ENCODE results near the gene MEIS3. TPM values are rescaled to one million over a fixed set of nuclear protein-coding genes. Genes with fewer than 3 reads are reported as not detected.

Gene MEIS3
- polyA plus RNA-seq, 3 donors, result not detected

- Histone ChIP-seq H3K36me3 (replicated peaks in 1 of 2; ENCODE audit: control insufficient read depth in 1 of 2, insufficient read depth in 2 of 2, low read length in 2 of 2) (peaks cover 44 to 61% of the 10 kb centered on the region in 2 donors), H3K79me2 (ENCODE audit: insufficient read depth, low read length) (peaks cover 8% of the 10 kb centered on the region), H4K20me1 (ENCODE audit: insufficient read depth, low read length) (no peaks in the 10 kb centered on the region), H3K4me3 (replicated peaks in 1 of 3; ENCODE audit: low read depth in 2 of 3, low read length in 3 of 3) (peak overlapping the region in 1 of 3 experiments; percentile 34), H3K4me1 (ENCODE audit: control insufficient read depth in 1 of 2, insufficient read depth in 2 of 2, low read length in 2 of 2) (peaks cover 23 to 32% of the 10 kb centered on the region in 2 donors), H3K9ac (ENCODE audit: insufficient read depth, low read length, poor library complexity, severe bottlenecking) (peak overlapping the region; percentile 74), H3K27me3 (ENCODE audit: control insufficient read depth in 2 of 2, insufficient read depth in 2 of 2, low read length in 2 of 2) (no peaks in the 10 kb centered on the region), H3K27ac (ENCODE audit: low read depth in 1 of 2, low read length in 2 of 2) (peak overlapping the region; percentile 98 to 99), H3K4me2 (replicated peaks; ENCODE audit: extremely low read depth, low read length, poor library complexity, severe bottlenecking) (peak overlapping the region; percentile 35), H2AFZ (ENCODE audit: insufficient read depth, low read depth, low read length, poor library complexity, severe bottlenecking) (peak overlapping the region; percentile 15), H3K9me3 (replicated peaks in 1 of 2; ENCODE audit: control insufficient read depth in 1 of 2, insufficient read depth in 1 of 2, low read length in 2 of 2) (no peaks in the 10 kb centered on the region)
- intact Hi-C loops (cut with micrococcal nuclease), result no loop called here
- Mint-ChIP-seq H3K27me3 (ENCODE audit: low read depth in 3 of 3) (peaks cover 0 to 2% (median 0%) of the 10 kb centered on the region in 3 donors), H3K4me3 (peak overlapping the region in 1 of 2 donors; percentile 48), H3K36me3 (peaks cover 69 to 84% of the 10 kb centered on the region in 2 donors), H3K27ac (peak overlapping the region; percentile 97 to 99 (median 98)), H3K9me3 (peaks cover 0 to 6% (median 0%) of the 10 kb centered on the region in 7 donors), H3K4me1 (peaks cover 29% of the 10 kb centered on the region)
- peak; percentile 81 to 97 (median 90) for DNase-seq
- WGBS (ENCODE audit: insufficient coverage), result 61% methylated on average over 7 of the region's 13 CpGs
- TF ChIP-seq, protein P1, sequence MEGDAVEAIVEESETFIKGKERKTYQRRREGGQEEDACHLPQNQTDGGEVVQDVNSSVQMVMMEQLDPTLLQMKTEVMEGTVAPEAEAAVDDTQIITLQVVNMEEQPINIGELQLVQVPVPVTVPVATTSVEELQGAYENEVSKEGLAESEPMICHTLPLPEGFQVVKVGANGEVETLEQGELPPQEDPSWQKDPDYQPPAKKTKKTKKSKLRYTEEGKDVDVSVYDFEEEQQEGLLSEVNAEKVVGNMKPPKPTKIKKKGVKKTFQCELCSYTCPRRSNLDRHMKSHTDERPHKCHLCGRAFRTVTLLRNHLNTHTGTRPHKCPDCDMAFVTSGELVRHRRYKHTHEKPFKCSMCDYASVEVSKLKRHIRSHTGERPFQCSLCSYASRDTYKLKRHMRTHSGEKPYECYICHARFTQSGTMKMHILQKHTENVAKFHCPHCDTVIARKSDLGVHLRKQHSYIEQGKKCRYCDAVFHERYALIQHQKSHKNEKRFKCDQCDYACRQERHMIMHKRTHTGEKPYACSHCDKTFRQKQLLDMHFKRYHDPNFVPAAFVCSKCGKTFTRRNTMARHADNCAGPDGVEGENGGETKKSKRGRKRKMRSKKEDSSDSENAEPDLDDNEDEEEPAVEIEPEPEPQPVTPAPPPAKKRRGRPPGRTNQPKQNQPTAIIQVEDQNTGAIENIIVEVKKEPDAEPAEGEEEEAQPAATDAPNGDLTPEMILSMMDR (IDR thresholded peaks at IDR 0.05), result no peak
Measured at GRCh38 chr19:47363758-47364531, 55.4 kb downstream of the MEIS3 start.

- Mint-ChIP-seq H3K36me3 (peaks cover 80 to 92% of the 10 kb centered on the region in 2 donors), H3K4me3 (no peak overlapping the region), H3K9me3 (peaks cover under 1 to 13% (median 3%) of the 10 kb centered on the region in 7 donors), H3K4me1 (peaks cover 25% of the 10 kb centered on the region), H3K27me3 (ENCODE audit: low read depth in 3 of 3) (peaks cover 0 to 2% (median 0%) of the 10 kb centered on the region in 3 donors), H3K27ac (peak overlapping the region in 6 of 7 donors; percentile 75 to 88 (median 80))
- intact Hi-C loops (cut with micrococcal nuclease), result no loop called here
- Histone ChIP-seq H3K27me3 (ENCODE audit: control insufficient read depth in 2 of 2, insufficient read depth in 2 of 2, low read length in 2 of 2) (no peaks in the 10 kb centered on the region), H4K20me1 (ENCODE audit: insufficient read depth, low read length) (no peaks in the 10 kb centered on the region), H2AFZ (ENCODE audit: insufficient read depth, low read depth, low read length, poor library complexity, severe bottlenecking) (no peak overlapping the region), H3K4me1 (ENCODE audit: control insufficient read depth in 1 of 2, insufficient read depth in 2 of 2, low read length in 2 of 2) (peaks cover 23 to 29% of the 10 kb centered on the region in 2 donors), H3K79me2 (ENCODE audit: insufficient read depth, low read length) (peaks cover 8% of the 10 kb centered on the region), H3K4me2 (replicated peaks; ENCODE audit: extremely low read depth, low read length, poor library complexity, severe bottlenecking) (no peak overlapping the region), H3K27ac (ENCODE audit: low read depth in 1 of 2, low read length in 2 of 2) (no peak overlapping the region), H3K36me3 (replicated peaks in 1 of 2; ENCODE audit: control insufficient read depth in 1 of 2, insufficient read depth in 2 of 2, low read length in 2 of 2) (peaks cover 59 to 74% of the 10 kb centered on the region in 2 donors), H3K9me3 (replicated peaks in 1 of 2; ENCODE audit: control insufficient read depth in 1 of 2, insufficient read depth in 1 of 2, low read length in 2 of 2) (peaks cover 5% of the 10 kb centered on the region in 2 donors), H3K9ac (ENCODE audit: insufficient read depth, low read length, poor library complexity, severe bottlenecking) (no peak overlapping the region), H3K4me3 (replicated peaks in 1 of 3; ENCODE audit: low read depth in 2 of 3, low read length in 3 of 3) (no peak overlapping the region)
- DNase-seq, result no peak
- TF ChIP-seq, protein P1 (IDR thresholded peaks at IDR 0.05), result no peak
- 98% methylated on average over 17 of the region's 21 CpGs for whole genome bisulfite sequencing (ENCODE audit: insufficient coverage)
Measured at GRCh38 chr19:47362321-47362720, 57.0 kb downstream of the MEIS3 start.
